Measurements from ENCODE around the gene SPG11. TPM values are rescaled to one million over a fixed set of nuclear protein-coding genes. Genes with fewer than 3 reads are reported as not detected.

SPG11 gene
- total RNA-seq, result 37.3 and 41.0 TPM in 2 replicates

GRCh38 chr15:44663410-44664308 lies at the start of gene SPG11:
TSS of gene SPG11 (minus strand) at chr15:44663662. CDS start at chr15:44663647, 15 bp downstream.

DNA sequence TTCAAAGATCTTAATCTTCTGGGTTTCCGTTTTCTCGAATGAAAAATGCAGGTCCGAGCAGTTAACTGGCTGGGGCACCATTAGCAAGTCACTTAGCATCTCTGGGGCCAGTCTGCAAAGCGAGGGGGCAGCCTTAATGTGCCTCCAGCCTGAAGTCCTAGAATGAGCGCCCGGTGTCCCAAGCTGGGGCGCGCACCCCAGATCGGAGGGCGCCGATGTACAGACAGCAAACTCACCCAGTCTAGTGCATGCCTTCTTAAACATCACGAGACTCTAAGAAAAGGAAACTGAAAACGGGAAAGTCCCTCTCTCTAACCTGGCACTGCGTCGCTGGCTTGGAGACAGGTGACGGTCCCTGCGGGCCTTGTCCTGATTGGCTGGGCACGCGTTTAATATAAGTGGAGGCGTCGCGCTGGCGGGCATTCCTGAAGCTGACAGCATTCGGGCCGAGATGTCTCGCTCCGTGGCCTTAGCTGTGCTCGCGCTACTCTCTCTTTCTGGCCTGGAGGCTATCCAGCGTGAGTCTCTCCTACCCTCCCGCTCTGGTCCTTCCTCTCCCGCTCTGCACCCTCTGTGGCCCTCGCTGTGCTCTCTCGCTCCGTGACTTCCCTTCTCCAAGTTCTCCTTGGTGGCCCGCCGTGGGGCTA lies 47.8 kb upstream of the SPG11 start, which contains the start of the genes B2M and PATL2:
Gene B2M, plus strand, starts transcription at position 422 of the 647 bp plus-strand sequence. Its CDS starts 30 bp downstream, at position 452.
Gene PATL2, minus strand, starts transcription at position 228 of the 647 bp plus-strand sequence. CDS start 34,833 bp downstream, outside the sequence.

DNA sequence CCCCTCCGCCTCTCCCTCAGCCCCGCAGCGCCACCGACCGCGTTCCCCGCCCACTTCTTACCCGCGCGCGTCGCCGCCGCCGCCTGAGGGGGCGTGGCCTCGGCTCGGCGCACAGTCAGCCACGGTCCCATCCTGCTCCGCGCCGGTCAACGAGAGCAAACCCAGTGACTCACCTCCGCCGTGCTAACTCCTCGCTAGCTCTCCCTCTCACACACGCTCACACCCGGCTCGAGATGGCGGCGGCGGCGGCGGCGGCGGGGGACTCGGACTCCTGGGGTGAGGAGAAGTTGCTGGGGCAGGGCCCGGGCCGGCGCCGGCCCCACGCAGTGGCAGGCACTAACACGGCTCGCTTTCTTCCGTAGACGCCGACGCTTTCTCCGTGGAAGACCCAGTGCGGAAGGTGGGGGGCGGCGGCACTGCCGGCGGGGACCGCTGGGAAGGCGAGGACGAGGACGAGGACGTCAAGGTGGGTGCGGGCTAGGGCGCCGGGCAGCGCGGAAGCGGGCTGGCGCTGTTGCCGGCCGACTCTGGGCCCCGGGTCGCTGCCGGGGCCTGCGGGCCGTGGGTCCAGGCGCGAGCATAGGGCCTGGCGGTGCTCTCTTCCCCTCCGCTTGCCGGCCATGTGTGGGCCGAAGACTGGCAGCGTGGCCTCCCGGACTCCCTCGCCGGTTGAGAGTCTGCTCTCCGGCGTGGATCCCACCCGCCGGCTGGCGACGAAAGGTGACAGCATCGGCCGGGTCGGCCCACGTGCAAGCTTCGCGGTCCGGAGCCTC lies 126.3 kb downstream of the SPG11 start, which contains the start of gene EIF3J:
Gene EIF3J, plus strand, starts transcription at position 186 of the 773 bp plus-strand sequence. Its CDS starts 48 bp downstream, at position 234.

Other genes with a start within 250 kb of the SPG11 start
- 98.8 and 108 TPM in 2 replicates for gene CTDSPL2, start 236.0 kb downstream of the SPG11 start, total RNA-seq
- 36.7 and 49.6 TPM in 2 replicates for gene EIF3J, start 126.5 kb downstream of the SPG11 start, total RNA-seq
- 0.09 and 0.11 TPM in 2 replicates for gene PATL2, start 47.7 kb upstream of the SPG11 start, total RNA-seq
- 2,829 and 3,073 TPM in 2 replicates for gene B2M, start 47.9 kb upstream of the SPG11 start, total RNA-seq
- 6.4 and 6.5 TPM in 2 replicates for gene TRIM69, start 72.9 kb upstream of the SPG11 start, total RNA-seq